AML-193 (cell line): Measurements from ENCODE around the gene CCDC184.

Source experiments
- DNase-seq, 2 experiments: peaks; one replicate each; lab custom pipeline; 2025; lab: John Stamatoyannopoulos, UW

Gene CCDC184

DNA sequence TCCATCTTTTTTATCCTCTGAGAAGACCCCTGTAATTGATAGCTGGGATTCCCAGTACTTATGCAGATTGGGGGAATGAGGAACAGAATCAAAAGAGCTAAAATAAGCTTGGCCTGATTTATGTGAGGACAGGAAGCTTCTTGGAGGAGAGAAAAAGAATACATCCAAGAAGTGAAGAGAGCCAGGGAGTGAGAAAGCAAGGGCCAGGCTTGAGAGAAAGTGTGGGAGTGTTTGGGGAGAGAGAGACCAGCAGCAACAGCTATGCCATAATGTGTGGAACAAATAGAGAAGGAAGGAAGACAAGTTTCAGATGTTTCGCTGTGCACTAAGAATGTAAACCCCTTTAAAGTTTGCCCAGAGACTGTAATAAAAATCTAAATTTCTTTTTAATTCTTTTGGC lies 4.0 kb upstream of the CCDC184 start:
- no peak for DNase-seq

DNA sequence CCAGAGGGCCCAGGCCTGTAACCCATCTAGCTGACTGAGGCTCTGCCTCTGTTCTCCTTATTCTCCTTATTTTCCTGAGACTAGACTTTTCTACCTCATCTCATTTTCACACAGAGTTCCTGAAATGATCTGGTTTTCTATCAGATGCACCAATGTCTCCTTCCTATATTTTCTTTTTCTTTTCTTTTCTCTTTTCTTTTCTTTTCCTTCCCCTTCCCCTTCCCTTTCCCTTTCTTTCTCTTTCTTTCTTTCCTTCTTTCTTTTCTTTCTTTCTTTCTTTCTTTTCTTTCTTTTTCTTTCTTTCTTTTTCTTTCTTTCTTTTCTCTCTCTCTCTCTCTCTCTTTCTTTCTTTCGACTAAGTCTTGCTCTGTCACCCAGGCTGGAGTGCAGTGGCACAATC lies 3.0 kb upstream of the CCDC184 start:
- DNase-seq: no peak

DNA sequence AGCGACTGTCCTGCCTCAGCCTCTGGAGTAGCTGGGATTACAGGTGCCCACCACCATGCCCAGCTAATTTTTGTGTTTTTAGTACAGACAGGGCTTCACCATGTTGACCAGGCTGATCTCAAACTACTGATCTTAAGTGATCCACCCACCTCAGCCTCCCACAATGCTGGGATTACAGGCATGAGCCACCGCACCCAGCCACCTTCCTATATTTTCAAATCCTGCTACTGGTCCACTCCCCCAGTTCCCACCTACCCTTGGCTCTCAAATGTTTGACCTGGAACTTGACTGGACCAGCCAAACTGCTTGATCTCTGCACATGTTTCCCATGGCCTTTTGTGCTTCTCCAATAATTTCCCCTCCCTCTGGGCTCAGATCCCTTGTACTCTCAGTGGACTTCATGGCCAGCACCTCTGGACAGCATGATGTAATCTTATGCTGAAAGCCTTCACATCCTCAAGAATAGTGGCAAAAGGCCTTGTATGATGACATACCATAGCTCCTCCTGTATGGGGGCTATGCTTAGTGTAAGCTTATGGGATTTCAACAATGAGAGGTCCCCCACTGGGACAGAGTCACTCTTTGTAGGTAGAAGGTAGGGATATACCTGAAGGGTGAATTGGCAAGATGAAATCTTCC lies 2.5 kb upstream of the CCDC184 start:
- no peak for DNase-seq

DNA sequence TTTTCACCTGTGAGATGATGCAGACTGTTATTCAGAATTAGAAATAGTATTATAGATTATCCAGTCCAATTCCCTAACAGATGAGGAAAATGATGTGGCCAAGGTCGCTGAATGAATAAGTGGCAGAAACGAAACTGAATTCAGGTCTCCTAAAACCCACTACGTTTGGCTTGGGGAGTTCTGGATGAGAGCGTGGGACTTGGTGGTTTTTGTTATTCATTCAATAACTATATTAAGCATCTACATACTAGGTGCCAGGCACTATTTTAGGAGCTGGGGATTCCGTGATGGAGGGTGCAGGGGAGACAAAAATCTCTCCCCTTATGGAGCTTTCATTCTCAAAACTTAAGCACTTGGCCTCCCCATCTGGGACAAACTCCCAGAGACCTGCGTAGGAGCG lies 813 bp upstream of the CCDC184 start:
- DNase-seq: no peak

DNA sequence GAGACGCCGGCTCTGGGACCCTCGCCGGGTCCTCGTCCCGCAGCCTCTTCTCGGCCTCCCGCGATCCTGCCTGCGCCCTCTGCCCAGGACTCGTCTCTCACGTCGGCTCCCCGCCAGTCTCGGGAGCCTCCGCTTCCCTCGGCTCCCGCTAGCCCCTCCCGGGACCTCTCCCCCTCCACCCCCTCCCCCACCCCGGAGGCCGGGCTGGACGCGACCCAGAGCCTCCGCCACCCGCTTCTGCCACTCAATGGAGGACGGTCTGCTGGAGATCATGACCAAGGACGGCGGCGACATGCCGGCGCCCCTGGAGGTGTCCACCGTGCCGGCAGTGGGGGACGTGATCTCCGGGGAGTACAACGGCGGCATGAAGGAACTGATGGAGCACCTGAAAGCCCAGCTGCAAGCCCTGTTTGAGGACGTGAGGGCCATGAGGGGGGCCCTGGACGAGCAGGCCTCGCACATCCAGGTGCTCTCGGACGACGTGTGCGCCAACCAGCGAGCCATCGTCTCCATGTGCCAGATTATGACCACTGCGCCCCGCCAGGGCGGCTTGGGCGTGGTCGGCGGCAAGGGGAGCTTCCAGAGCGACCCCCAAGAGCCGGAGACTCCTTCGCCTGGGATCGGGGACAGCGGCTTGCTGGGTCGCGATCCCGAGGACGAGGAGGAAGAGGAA lies 568 bp downstream of the CCDC184 start:
- DNase-seq: no peak

DNA sequence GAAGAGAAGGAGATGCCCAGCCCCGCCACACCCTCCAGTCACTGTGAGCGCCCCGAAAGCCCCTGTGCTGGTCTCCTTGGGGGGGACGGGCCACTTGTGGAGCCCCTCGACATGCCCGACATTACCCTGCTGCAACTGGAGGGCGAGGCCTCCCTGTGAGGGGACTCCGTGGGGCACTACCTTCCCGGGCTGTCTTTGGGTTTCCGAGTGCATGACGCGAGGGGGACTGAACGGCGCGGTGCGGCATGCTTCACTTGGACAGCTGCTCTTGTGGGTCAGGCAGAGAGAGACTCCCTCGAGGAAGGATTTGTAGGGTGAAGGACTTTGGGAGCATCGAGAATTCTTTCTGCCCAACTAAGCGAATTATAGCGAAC lies 1.1 kb downstream of the CCDC184 start:
- no peak for DNase-seq

DNA sequence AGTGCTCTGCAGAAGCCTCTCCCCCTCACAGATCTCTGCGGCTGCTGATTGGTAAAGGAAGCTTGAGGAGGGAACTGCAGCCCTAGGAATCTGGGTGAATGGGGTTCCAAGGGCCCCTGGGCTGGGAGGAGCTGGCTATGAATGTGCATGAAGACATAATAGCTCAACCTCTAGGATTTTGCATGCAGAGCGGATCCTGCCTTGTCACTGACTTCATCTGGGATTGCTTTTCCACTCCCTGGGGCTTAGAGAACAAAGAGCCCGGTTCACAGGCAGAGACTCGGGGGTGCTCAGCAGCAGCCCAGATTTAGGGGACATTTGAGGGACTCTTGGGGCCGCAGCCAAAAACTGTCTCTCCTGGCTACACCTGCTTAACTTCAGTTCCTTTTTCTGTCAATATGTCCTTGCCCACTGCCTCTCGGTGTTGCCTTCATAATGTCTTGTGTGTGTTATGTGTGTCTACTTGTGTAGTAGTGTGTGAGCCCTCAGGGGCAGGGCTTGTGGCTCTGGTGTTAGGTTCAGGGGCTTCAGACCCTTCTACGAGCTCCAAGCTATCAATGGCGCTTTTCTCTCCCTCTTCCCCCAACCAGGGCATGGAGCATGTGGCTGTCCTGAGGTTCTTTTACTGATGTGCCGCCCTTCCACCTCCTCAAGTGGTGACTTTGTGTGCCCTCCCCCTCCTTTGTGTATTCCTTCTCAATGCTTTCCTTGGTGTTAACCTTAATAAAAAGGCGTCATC lies 1.9 kb downstream of the CCDC184 start:
- DNase-seq: no peak

DNA sequence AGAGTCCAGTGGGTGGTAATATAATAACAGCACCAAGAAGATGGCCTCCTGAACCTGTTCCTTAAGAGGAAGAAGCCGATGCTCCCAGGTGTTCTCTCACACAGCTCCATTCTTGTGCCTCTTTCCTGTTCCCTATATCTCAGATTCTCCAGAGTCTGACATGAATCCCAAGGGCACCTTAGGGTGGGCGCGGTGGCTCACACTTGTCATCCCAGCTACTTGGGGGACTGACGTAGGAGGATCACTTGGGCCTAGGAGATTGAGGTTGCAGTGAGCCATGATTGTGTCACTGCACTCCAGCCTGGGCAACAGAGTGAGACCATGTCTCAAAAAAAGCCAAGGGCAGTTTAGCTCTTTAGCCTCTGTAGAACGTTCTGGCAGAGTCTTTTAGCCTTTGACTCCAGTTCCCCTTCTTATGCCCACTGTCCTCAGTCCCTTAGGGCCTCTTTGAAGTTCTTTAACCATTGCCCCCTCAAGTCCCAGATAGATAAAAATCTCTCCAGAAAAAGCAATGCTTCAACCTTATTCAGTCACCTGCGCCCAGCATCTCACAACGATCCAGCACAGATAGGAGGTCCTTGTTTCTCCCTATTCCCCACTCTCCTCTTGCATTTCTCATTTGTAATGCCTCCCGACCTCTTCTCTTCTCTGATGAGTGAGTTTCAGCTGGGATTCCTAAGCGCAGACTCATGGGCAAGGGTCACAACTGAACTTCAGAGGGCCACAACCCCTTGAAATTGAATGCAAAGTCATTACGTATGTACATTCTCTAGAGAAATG lies 4.7 kb downstream of the CCDC184 start:
- no peak for DNase-seq

DNA sequence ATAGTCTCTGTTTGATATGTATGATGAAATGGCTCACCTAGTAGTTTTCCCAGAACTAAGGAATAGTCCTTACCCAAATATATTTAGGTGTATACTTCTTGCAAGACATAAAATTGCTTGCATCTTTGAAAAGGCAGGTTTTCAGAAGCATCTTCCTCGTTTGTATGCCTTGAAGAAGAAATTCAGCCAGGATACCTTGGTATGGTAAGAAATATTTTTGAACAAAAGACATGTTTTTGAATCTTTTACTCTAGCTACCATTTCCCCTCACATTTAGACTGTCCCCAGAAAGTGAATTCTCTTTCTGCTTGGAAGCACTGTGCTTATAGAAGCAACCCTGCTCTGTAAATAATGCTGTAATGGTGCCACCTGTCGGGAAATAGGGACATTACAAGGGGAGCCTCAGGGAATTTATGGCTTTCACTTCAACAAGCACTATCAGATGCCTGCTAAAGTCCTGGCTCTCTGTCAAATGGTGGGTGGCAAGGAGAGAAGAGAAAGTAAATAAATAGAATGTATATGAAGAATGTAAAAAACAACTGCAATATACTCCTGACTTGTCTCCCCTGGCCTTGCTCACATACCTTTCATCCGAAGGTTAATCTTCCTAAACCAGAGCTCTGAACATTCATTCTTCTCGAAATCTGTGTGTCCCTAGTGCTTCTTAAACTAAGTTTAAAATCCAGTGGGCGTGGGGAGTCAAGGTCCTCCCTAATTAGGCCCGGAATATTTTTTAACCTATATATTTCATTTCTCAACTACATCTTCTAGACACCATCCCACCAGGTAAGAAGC lies 6.1 kb downstream of the CCDC184 start:
- DNase-seq: peak; percentile 39 to 47

DNA sequence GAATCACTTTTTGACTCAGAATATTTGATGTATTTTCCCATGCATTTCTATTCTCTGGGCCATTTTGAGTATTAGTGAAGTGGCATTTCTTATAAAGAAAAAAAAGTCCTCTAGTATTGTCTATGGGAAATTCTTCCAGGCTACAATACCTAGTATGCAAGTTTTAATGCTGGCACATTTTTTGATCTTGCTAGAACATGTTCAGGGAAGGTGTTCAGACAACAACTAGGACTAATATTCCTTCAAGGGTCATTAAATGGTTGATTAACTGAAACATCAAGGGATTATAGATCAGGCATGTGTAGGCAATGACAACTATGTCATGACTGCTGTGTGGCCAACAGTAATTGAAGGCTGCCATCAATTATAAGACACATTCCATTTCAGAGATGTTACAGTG lies 7.7 kb downstream of the CCDC184 start:
- DNase-seq: no peak

DNA sequence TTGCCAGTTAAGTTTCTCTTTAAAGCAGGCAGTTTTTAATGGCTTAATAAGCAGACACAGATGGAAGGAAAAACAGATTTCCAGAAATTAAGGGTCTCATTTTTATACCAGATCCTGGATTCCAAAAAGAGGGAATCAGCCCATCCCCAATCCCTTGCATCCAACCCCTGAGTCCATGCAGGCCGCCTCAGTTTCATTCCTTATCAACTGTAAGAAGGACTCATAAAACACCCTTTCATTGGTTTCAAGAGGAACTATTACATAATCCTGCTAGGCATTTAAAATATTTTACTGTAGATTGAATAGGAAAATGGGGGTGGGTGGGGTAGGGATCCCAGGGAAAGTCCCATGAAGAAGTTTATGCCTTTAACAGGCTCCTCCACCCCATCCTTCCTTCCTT lies 9.4 kb downstream of the CCDC184 start:
- DNase-seq: no peak

DNA sequence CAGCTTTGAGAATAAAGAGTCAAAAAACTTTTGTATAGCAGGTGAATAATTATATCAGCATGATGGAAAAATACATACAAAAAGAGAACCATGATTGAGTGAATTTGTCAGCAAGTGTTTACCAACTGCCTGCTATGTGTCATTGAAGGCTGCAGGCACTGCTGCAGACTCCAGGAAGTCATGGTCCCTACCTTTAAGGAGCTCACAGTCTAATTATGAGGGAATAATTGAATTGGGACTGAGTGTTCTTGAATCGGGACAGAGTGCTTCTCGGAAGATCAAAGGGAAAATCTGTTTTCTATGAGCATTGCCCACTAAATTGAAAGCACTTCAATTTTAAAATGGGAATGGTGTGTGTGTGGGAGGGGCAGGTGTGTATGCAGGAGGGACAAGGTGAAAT lies 10.2 kb downstream of the CCDC184 start:
- no peak for DNase-seq

DNA sequence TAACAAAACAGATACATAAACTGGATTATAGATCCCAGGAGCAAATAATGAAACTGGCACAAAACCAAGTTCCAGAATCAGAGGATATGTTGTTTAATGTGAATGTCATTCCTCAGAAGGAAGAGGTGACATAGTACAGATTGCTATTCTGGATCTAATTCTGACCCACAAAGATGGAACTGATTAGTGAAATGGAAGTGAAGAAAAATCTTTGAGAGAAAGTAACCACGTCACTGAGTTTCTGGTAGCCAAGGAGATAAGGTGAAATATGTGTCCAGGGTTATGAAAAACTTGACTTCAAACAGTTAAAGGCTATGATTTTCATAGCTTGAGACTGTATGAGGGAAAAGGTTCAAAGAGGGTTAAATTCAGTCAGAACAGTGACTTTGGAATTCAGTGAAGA lies 11.4 kb downstream of the CCDC184 start:
- no peak for DNase-seq

DNA sequence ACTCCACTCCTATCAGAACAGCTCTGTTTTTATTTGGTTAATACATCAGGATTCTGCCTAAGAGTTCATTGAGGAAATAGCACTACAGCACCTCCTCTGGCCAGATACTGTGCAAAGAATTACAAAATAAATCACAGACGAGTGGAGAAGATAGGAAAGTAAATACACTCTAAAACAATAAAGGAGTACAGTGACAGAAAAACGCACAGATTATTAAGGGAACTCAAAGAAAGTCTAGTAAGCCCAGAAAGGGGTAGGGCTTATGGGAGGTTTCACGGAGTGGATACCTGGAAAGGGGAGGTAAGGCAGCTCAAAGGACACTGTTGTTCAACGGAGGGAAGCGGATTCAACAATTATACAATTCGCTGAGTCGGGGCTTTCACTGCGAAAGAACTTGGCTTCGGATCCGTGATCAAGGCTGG lies 14.1 kb downstream of the CCDC184 start:
- DNase-seq: peak; percentile 36 to 60

DNA sequence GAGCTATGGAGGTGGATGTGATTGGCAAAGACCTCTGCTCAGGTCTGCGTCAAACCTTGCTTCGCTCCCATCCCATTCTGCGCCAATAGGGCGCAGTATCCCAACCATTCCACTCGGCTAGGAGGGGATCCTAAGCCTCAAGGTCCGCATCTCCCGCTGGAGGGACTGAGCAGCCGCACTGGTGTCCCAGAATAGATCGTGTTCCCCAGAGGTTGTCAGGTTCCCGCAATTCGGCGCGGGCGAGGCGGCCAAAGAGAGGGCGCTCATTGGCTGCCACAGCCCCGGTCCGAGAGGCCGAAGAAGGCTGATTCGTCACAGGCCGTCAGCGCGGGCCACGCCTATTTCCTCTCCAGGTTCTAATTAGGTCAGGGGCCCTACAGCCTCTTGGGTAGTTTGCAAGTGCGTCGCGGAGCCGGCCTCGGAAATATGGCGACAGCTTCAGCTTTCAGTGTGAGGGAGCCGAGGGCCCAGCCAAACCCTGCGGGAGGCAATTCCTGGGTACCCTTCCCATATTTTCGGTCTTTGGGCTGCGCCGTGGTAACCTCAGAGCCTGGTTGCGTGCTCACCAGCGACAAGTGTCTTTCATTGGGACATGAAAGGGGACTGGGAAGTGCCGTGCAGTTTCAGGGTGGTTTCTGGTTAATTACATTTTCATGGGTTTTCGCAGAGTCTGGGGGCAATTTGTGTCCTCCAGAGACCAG lies 14.7 kb downstream of the CCDC184 start:
- DNase-seq: peak; percentile 90 to 95

DNA sequence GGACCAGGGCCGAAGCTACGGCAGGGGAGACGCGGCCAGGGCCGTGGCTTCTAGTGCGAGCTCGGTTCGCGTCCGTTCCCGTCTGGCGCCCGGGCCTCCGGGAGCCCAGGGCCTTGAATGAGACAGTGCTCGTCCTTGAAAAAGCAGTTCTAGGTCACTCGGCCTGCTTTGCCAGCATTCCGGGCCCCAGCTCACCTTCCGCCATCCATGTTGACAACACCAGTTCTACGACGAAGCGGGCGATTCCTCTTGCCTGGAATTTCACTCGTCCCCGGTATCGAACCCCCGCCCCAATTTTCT lies 15.2 kb downstream of the CCDC184 start:
- no peak for DNase-seq

DNA sequence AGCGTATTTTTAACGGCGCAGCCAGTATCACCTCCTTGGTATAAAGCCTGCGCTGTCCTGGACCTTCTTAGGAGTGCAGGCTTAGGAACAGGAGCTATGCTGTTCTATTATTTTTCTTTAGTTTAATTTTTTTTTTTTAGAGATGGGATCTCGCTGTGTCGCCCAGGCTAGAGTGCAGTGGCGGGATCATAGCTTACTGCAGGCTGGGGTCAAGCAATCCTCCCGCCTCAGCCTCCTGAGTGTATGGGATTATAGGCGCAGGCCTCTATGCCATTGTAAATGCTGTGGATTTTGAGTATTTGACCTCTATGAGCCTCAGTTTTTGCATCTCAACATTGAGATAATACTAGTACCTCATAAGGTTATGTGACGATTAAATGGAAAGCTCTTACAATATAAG lies 15.5 kb downstream of the CCDC184 start:
- DNase-seq: no peak

DNA sequence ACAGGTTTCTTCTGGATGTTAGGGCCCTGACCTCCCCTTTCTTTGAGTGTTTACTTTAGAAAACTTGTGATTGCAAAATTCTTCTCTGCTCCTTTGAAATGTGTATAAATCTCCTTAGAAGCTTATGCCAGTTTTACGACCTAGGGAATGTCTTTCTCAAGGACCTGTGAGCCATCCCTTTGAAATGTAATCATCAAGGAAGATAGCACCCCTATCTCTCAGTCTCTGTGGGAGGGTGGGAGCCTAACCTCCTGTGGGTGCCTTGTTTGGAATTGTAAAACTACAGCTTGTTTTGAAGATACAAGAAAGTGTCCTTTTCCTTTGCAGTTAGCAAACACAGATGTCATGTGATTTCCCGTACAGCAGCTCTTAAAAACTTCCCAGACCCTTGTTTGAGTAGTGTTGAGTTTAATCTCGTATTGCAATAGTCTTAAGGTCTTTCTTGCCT lies 16.4 kb downstream of the CCDC184 start:
- DNase-seq: no peak

DNA sequence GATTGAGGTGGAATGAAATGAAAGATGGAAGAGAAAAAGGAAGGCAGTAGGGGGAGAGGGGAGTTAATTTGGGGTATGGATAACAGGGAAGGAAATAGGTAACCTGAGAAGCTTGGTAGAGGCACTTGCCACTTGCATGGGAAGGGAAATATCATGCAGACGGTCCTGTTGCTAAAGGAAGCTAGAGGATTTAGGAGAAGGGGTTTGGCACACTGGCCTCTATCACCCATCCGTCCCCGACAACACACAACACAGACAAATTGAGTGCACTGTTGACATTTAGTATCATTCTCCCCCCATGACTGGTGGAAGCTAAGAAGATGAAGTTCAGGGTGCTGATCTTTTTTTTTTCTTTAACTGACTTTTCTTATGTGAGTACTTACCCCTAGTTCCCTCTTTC lies 17.6 kb downstream of the CCDC184 start:
- DNase-seq: no peak

DNA sequence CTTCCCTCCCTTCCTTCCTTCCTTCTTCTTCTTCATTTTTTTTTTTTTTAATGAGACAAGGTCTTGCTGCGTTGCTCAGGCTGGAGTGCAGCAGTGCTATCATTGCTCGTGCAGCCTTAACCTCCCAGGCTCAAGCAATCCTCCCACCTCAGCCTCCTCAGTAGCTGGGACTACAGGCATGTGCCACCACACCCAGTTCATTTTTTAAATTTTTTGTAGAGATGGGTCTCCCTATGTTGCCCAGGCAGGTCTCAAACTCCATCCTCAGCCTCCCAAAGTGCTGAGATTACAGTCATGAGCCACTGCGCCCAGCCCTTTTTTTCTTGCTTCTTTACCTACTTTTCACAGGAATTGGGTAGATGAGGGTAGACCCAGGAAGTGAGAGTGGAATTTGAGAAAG lies 18.1 kb downstream of the CCDC184 start:
- no peak for DNase-seq

DNA sequence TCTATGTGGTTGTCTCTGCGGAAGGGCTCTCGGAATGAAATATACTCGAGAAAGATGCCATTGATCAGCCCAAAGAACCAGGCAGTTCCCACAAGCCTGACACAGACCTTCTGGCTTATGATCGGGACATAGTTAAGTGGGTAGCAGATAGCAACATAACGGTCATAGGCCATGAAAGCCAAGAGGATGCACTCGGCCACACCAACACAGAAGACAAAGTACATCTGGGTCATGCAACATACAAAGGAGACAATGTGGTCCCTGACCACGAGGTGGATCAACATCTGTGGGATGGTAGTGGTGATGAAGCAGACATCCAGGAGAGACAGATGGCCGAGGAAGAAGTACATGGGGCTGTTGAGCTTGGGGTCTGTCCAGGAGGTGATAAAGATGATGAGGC lies 19.3 kb downstream of the CCDC184 start:
- no peak for DNase-seq
